ENCODE results near the gene SNX9.

Gene SNX9

DNA sequence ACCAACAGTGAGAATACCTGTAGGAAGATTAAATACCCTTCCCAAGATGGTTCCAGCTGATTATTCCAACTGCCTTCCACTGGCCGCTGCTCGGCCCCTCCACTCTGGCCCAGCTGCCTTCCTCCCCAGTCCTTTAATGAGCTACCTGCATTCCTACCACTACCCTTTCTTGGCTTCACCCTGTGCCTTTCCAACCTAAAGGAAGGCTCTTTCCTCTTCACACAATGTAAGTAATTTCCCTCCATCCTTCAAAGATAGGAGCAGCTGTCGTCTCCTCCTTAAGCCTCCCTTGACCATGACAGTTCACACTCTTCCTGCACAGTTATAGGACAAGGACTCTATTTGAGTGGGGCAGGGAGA, 16.2 kb upstream of the SNX9 start:
- no peaks in the 10 kb centered on the region for H3K27me3 ChIP-seq (ENCODE audit: insufficient read depth, low read length, poor library complexity, severe bottlenecking)
- no peak overlapping the region for H3K4me2 ChIP-seq (ENCODE audit: low read depth, low read length, poor library complexity, severe bottlenecking)
- no peaks in the 10 kb centered on the region for H3K36me3 ChIP-seq (ENCODE audit: insufficient read depth, low read length)
- no peaks in the 10 kb centered on the region for H3K9me2 ChIP-seq (replicated peaks; ENCODE audit: low read depth, low read length)
- H4K20me1 ChIP-seq (ENCODE audit: insufficient read depth, low read length, poor library complexity, severe bottlenecking), result no peaks in the 10 kb centered on the region
- no peaks in the 10 kb centered on the region for H3K4me1 ChIP-seq (ENCODE audit: insufficient read depth, low read length, poor library complexity, severe bottlenecking)
- H3F3A ChIP-seq (ENCODE audit: low read depth), result no peaks in the 10 kb centered on the region
- no peak overlapping the region for H3K9ac ChIP-seq (ENCODE audit: low read depth, low read length, poor library complexity, severe bottlenecking)
- TF ChIP-seq EZH2phosphoT487 (IDR thresholded peaks at IDR 0.05; ENCODE audit: borderline replicate concordance), result no peak
- TF ChIP-seq, protein P1, sequence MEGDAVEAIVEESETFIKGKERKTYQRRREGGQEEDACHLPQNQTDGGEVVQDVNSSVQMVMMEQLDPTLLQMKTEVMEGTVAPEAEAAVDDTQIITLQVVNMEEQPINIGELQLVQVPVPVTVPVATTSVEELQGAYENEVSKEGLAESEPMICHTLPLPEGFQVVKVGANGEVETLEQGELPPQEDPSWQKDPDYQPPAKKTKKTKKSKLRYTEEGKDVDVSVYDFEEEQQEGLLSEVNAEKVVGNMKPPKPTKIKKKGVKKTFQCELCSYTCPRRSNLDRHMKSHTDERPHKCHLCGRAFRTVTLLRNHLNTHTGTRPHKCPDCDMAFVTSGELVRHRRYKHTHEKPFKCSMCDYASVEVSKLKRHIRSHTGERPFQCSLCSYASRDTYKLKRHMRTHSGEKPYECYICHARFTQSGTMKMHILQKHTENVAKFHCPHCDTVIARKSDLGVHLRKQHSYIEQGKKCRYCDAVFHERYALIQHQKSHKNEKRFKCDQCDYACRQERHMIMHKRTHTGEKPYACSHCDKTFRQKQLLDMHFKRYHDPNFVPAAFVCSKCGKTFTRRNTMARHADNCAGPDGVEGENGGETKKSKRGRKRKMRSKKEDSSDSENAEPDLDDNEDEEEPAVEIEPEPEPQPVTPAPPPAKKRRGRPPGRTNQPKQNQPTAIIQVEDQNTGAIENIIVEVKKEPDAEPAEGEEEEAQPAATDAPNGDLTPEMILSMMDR (conservative IDR thresholded peaks at IDR 0.05; ENCODE audit: low read length), result no peak
- no peaks in the 10 kb centered on the region for H3K79me2 ChIP-seq (ENCODE audit: insufficient read depth, low read length)
- no peak overlapping the region for H3K4me3 ChIP-seq (ENCODE audit: low read length, poor library complexity, severe bottlenecking)
- H3K9me3 ChIP-seq (ENCODE audit: insufficient read depth, low read depth, low read length), result no peaks in the 10 kb centered on the region
- no peak overlapping the region for H2AFZ ChIP-seq (ENCODE audit: low read length)

DNA sequence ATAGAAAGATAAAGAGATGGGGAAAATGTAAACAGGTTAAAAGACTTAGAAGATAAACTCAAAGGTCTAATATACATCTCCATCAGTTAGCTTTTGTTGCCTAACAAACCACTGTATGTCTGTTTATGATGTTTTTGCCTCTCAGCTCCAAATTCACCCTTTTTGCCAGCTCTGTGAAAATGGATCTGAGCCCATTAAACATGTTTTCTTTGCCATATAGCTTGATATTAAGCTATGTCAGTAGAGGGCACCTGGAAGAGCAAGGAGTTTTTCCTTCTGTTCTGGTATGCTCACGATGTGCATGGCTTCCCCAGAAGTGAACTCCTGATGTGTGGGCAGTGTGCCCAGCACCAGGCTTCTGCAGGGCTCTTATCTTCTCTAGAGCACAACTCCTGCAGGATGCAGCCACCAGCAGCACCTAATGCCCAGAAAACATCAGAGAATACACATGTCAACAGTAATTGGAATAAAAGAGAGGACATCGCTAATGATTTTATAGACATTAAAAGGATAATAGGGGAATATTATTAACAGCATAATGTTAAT, 14.6 kb upstream of the SNX9 start:
- no peak overlapping the region for H3K4me2 ChIP-seq (ENCODE audit: low read depth, low read length, poor library complexity, severe bottlenecking)
- no peaks in the 10 kb centered on the region for H4K20me1 ChIP-seq (ENCODE audit: insufficient read depth, low read length, poor library complexity, severe bottlenecking)
- no peak overlapping the region for H3K4me3 ChIP-seq (ENCODE audit: low read length, poor library complexity, severe bottlenecking)
- no peaks in the 10 kb centered on the region for H3K27me3 ChIP-seq (ENCODE audit: insufficient read depth, low read length, poor library complexity, severe bottlenecking)
- H3F3A ChIP-seq (ENCODE audit: low read depth), result no peaks in the 10 kb centered on the region
- no peaks in the 10 kb centered on the region for H3K9me3 ChIP-seq (ENCODE audit: insufficient read depth, low read depth, low read length)
- H3K4me1 ChIP-seq (ENCODE audit: insufficient read depth, low read length, poor library complexity, severe bottlenecking), result no peaks in the 10 kb centered on the region
- H3K36me3 ChIP-seq (ENCODE audit: insufficient read depth, low read length), result no peaks in the 10 kb centered on the region
- no peak overlapping the region for H3K9ac ChIP-seq (ENCODE audit: low read depth, low read length, poor library complexity, severe bottlenecking)
- H3K9me2 ChIP-seq (replicated peaks; ENCODE audit: low read depth, low read length), result no peaks in the 10 kb centered on the region
- H3K79me2 ChIP-seq (ENCODE audit: insufficient read depth, low read length), result no peaks in the 10 kb centered on the region
- H2AFZ ChIP-seq (ENCODE audit: low read length), result no peak overlapping the region
- no peak for TF ChIP-seq EZH2phosphoT487 (IDR thresholded peaks at IDR 0.05; ENCODE audit: borderline replicate concordance)
- TF ChIP-seq, protein P1 (conservative IDR thresholded peaks at IDR 0.05; ENCODE audit: low read length), result no peak

DNA sequence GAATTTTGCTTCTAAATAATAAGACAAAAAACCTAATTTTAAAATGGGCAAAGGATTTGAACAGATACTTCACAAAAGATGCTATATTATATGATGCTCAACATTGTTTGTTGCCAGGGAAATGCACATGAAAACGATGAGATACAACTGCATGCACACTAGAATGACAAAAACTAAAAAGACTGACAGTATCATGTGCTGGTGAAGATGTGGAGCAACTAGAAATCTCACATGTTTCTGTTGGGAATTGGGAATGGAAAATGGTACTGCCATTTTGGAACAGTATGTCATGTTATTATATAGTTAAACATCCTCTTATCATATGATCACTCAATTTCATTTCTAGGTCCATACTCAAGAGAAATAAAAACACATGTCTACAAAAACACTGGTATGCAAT, 13.4 kb upstream of the SNX9 start:
- no peaks in the 10 kb centered on the region for H3K27me3 ChIP-seq (ENCODE audit: insufficient read depth, low read length, poor library complexity, severe bottlenecking)
- H3K9ac ChIP-seq (ENCODE audit: low read depth, low read length, poor library complexity, severe bottlenecking), result no peak overlapping the region
- no peak for TF ChIP-seq EZH2phosphoT487 (IDR thresholded peaks at IDR 0.05; ENCODE audit: borderline replicate concordance)
- TF ChIP-seq, protein P1 (conservative IDR thresholded peaks at IDR 0.05; ENCODE audit: low read length), result no peak
- no peaks in the 10 kb centered on the region for H3K9me2 ChIP-seq (replicated peaks; ENCODE audit: low read depth, low read length)
- H4K20me1 ChIP-seq (ENCODE audit: insufficient read depth, low read length, poor library complexity, severe bottlenecking), result no peaks in the 10 kb centered on the region
- H3K4me2 ChIP-seq (ENCODE audit: low read depth, low read length, poor library complexity, severe bottlenecking), result no peak overlapping the region
- H3K4me1 ChIP-seq (ENCODE audit: insufficient read depth, low read length, poor library complexity, severe bottlenecking), result no peaks in the 10 kb centered on the region
- H3K36me3 ChIP-seq (ENCODE audit: insufficient read depth, low read length), result no peaks in the 10 kb centered on the region
- no peaks in the 10 kb centered on the region for H3F3A ChIP-seq (ENCODE audit: low read depth)
- no peaks in the 10 kb centered on the region for H3K79me2 ChIP-seq (ENCODE audit: insufficient read depth, low read length)
- H2AFZ ChIP-seq (ENCODE audit: low read length), result no peak overlapping the region
- no peaks in the 10 kb centered on the region for H3K9me3 ChIP-seq (ENCODE audit: insufficient read depth, low read depth, low read length)
- H3K4me3 ChIP-seq (ENCODE audit: low read length, poor library complexity, severe bottlenecking), result no peak overlapping the region
